Measurements from ENCODE around the gene PDCD1LG2.

PDCD1LG2 gene

GRCh38 chr9:5617749-5618148 is 107.4 kb downstream of the PDCD1LG2 start:
- DNase-seq: no peak

DNA sequence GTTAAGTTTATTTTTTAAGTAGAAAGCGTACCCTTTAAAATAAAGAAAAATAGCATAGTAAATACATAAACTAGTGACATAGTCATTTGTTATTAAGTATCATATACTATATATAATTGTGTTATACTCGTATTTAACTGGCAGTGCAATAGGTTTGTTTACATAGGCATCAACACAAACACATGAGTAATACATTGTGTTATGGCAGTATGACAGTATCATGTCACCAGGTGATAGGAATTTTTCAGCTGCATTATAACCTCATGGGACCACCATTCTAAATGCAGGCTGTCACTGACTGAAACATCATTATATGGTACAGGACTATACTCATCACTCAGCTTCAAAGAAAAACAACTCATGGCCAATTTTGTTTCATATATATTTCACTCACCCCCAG is 110.2 kb downstream of the PDCD1LG2 start:
- no peak for DNase-seq

All from stimulated activated CD4-positive, alpha-beta T cell treated with anti-CD3 and anti-CD28 coated beads, Interleukin-12 subunit alpha, Interleukin-12 subunit beta, amount 100 ng/mL, for 4 hours (primary cell).